T-helper 17 cell (primary cell): ENCODE results near the gene SLC25A4. TPM values are rescaled to one million over a fixed set of nuclear protein-coding genes. Genes with fewer than 3 reads are reported as not detected.
"Not testable (repeated sequence)": the region's sequence is repeated elsewhere in the genome, so short reads cannot be mapped to it uniquely, and the experiment has no call there.

Source experiments
- ATAC-seq: fragments of 150-1000 bp; cut with Tn5 transposase; 2 replicates; pipeline ENCODE4 v1.10.0; 2021; ENCODE audit warnings: mild to moderate bottlenecking, moderate library complexity
- DNase-seq, 3 donors: peaks; one replicate each; pipeline versions ENCODE4 v3.0.0 to v3.0.0-alpha.2; 2020 to 2021
- H3K9me3 ChIP-seq: one replicate; pipeline ENCODE4 v1.7.0; 2013; ENCODE audit warnings: low read length, mild to moderate bottlenecking; ENCODE audit not compliant: control insufficient read depth, poor library complexity, severe bottlenecking
- H3K27ac Mint-ChIP-seq: one replicate; pipeline ENCODE4 v1.8.0; 2022; ENCODE audit warnings: mild to moderate bottlenecking, moderate library complexity, mixed read lengths
- H3K27me3 Mint-ChIP-seq: one replicate; pipeline ENCODE4 v1.8.0; 2022; ENCODE audit warnings: mixed read lengths
- H3K36me3 Mint-ChIP-seq: one replicate; pipeline ENCODE4 v1.8.0; 2022; ENCODE audit warnings: low read depth, mixed read lengths
- H3K4me1 Mint-ChIP-seq: one replicate; pipeline ENCODE4 v1.8.0; 2022; ENCODE audit warnings: mild to moderate bottlenecking, mixed read lengths
- H3K4me3 Mint-ChIP-seq: one replicate; pipeline ENCODE4 v1.8.0; 2022; ENCODE audit warnings: mild to moderate bottlenecking, moderate library complexity, mixed read lengths
- total RNA-seq, 4 donors: library from RNA in 2 of 4; stranded (reverse) in 2 of 4; gene quantifications; one replicate each; pipeline ENCODE4 v1.2.3 and lab custom pipeline; 2022 to 2026

The SLC25A4 gene
- total RNA-seq, 2 donors from 2014 or later = 2.7 to 3.3 TPM

DNA sequence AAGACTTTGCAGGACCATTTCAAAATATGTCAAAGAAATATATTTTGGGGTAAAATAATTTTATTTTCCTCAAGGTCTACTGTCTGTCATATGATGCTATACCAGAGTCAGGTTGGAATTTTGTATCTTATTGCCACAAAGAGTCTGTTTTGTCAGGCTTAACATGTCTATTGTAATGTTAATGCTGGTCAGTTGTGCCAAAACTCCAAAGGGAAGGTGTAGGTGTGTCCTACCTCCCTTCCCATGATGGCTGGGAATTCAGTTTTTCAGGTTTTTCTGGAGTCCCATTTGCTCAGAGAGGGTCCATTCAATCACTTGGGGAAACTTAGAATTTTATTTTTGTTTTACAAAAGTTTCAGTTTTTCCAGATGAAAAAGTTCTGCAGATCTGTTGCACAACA, 33.3 kb upstream of the SLC25A4 start:
- peaks cover 46% of the 10 kb centered on the region for H3K27me3 Mint-ChIP-seq
- H3K4me3 Mint-ChIP-seq = no peak overlapping the region
- peaks cover 2% of the 10 kb centered on the region for H3K4me1 Mint-ChIP-seq
- DNase-seq = no peak
- H3K27ac Mint-ChIP-seq = no peak overlapping the region
- no peaks in the 10 kb centered on the region for H3K9me3 ChIP-seq
- no peak for ATAC-seq
- H3K36me3 Mint-ChIP-seq = no peaks in the 10 kb centered on the region

DNA sequence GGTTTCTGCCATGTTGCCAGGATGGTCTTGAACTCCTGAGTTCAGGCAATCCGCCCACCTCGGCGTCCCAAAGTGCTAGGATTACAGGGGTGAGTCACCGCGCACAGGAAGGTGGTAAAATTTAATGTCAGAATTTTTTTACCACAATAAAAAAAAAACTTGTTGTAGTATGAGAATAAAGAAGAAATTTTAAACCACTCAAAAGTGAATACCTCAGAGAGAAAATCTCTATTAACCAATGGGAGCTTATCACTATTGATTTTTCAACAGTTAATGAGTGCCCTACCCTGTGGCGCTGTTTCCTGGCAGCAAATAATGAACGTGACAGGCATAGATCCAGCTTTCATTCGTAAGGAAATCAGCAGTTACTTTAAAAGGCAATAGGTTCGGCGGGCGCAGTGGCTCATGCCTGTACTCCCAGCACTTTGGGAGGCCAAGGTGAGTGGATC, 32.7 kb upstream of the SLC25A4 start:
- Mint-ChIP-seq H3K27me3 (peaks cover 50% of the 10 kb centered on the region), H3K4me1 (peaks cover 2% of the 10 kb centered on the region), H3K4me3 (no peak overlapping the region), H3K27ac (no peak overlapping the region), H3K36me3 (no peaks in the 10 kb centered on the region)
- H3K9me3 ChIP-seq = no peaks in the 10 kb centered on the region
- DNase-seq = no peak
- no peak for ATAC-seq

DNA sequence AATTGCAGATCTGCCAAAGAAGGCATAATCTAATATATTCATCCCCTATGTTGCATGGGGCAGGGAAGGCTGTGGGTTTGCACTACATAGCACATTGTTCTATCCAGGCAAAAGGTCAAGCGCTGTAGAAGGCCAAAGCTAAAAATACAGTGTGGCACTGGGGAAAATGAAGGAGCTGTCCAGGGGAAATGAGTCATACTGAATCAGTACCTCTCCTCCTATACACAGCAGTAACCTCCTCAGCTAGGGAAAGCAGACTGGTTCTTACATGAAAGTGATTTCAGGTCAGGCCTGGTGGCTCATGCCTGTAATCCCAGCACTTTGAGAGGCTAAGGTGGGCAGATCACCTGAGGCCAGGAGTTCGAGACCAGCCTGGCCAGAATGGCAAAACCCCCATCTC, 31.0 kb upstream of the SLC25A4 start:
- no peak for ATAC-seq
- no peak for DNase-seq

DNA sequence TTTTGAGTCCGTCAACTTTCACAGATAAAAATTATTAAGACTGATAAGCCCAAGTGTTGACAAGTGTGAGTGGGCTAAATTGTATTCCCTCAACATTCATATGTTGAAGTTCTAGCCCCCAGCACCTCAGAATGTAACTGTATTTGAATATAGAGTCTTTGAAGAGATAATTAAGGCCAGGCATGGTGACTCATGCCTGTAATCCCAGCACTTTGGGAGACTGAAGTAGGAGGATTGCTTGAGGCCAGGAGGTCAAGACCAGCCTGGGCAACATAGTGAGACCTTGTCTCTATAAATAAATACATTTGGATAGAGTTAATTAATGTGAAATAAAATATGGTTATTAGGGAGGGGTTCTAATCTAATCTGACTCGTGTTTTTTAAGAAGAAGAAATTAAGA, 29.7 kb upstream of the SLC25A4 start:
- no peak overlapping the region for H3K4me3 Mint-ChIP-seq

More for the DNA sequence above, 31.0 kb upstream of the SLC25A4 start:
- H3K4me1 Mint-ChIP-seq = peaks cover 2% of the 10 kb centered on the region
- no peak overlapping the region for H3K4me3 Mint-ChIP-seq
- H3K9me3 ChIP-seq = no peaks in the 10 kb centered on the region
- H3K36me3 Mint-ChIP-seq = no peaks in the 10 kb centered on the region
- H3K27ac Mint-ChIP-seq = no peak overlapping the region
- peaks cover 48% of the 10 kb centered on the region for H3K27me3 Mint-ChIP-seq

DNA sequence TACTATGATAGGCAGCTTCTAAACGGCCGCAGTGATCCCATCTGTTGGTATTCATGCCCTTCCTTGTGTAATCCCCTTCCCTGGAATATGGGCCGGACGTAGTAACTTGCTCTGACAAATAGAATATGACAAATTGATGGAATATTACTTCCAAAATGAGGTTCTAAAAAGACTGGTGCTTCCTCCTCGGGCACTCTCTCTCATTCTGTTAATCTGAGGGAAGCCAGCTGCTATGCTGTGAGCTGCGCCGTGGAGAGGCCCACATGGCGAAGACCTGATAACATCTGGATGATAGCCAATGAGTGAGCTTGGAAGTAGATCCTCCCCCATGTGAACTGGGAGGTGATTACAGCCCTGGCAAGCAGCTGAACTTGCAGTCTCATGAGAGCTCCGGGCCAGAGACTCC, 27.2 kb upstream of the SLC25A4 start:
- H3K27ac Mint-ChIP-seq = no peak overlapping the region
- no peaks in the 10 kb centered on the region for H3K36me3 Mint-ChIP-seq
- ATAC-seq (no peak), DNase-seq (no peak)
- H3K4me3 Mint-ChIP-seq = no peak overlapping the region
- no peaks in the 10 kb centered on the region for H3K9me3 ChIP-seq
- peaks cover 2% of the 10 kb centered on the region for H3K4me1 Mint-ChIP-seq
- H3K27me3 Mint-ChIP-seq = peaks cover 38% of the 10 kb centered on the region

More for the DNA sequence above, 29.7 kb upstream of the SLC25A4 start:
- Mint-ChIP-seq H3K27me3 (peaks cover 39% of the 10 kb centered on the region), H3K36me3 (no peaks in the 10 kb centered on the region), H3K27ac (no peak overlapping the region), H3K4me1 (peaks cover 2% of the 10 kb centered on the region)
- H3K9me3 ChIP-seq = no peaks in the 10 kb centered on the region
- DNase-seq = no peak
- ATAC-seq = no peak

DNA sequence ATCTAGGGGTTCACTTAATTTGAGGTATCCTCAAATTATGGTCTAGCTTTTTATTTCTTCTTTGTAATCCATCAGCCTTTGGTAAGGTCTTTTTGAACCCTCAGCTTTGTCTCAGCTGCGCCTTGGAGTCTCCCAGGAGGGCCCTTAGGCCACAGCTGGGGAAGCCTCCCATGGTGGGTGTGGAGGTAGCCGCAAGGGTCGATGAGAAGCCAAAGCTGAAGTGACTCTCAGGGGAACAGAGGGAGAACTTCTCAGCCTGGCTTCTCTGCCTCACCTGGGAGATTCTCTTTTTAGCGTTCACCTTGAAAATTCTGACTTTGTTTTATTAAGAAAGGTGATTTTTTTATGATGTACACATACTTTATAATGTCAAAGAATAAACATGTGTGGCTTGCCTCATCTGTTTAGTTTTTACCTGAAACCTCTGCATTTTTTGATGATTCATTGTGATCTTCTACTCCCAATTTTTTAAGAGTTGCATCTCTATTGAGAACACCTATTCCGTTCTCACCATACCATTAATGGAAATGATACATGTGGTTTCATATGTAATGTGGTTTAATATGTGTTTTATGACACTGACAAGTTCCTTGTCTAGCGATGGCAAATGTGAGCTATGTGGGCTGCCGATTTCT, 25.6 kb upstream of the SLC25A4 start:
- Mint-ChIP-seq H3K27me3 (peaks cover 43% of the 10 kb centered on the region), H3K4me3 (no peak overlapping the region), H3K36me3 (no peaks in the 10 kb centered on the region)

DNA sequence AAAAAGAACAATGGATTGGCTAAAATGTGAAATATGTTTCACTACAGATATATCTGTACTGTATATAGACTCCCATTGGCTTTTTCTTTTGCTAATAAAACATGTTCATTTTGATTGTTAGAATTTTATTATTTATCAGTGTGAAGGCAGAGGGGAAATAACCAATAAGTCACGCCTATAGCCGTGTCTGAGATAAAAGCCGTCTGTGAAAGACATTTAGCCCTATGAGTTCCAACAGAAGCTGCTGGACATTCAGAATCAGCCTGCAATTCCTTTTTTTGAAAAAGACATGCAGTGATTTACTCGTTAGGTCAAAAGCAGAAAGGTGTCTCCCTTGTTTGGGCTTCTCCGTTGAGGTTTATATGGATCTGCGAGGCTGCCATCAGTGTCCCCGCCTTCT, 24.2 kb upstream of the SLC25A4 start:
- DNase-seq = no peak
- Mint-ChIP-seq H3K4me3 (no peak overlapping the region), H3K27me3 (peaks cover 51% of the 10 kb centered on the region), H3K36me3 (no peaks in the 10 kb centered on the region), H3K4me1 (peaks cover 12% of the 10 kb centered on the region), H3K27ac (no peak overlapping the region)
- no peaks in the 10 kb centered on the region for H3K9me3 ChIP-seq
- no peak for ATAC-seq

More for the DNA sequence above, 25.6 kb upstream of the SLC25A4 start:
- no peaks in the 10 kb centered on the region for H3K9me3 ChIP-seq
- no peak overlapping the region for H3K27ac Mint-ChIP-seq
- ATAC-seq = no peak
- H3K4me1 Mint-ChIP-seq = peaks cover under 1% of the 10 kb centered on the region
- DNase-seq = no peak

DNA sequence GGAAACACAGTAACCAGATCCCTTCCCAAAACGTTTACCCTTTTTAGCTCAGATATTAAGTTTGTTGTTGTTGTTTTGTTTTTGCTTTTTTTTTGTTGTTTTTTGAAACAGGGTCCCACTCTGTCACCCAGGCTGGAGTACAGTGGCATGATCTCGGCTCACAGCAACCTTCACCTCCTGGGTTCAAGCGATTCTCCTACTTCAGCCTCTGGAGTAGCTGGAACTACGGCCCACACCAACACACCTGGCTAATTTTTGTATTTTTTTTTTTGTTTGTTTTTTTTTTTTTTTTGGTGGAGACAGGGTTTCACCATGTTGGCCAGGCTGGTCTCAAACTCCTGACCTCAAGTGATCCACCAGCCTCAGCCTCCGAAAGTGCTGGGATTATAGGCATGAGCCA, 23.6 kb upstream of the SLC25A4 start:
- not testable (repeated sequence) for DNase-seq, H3K27ac Mint-ChIP-seq, H3K9me3 ChIP-seq, ATAC-seq, H3K36me3 Mint-ChIP-seq, H3K4me3 Mint-ChIP-seq
- H3K27me3 Mint-ChIP-seq = peaks cover 49% of the 10 kb centered on the region
- peaks cover 12% of the 10 kb centered on the region for H3K4me1 Mint-ChIP-seq

DNA sequence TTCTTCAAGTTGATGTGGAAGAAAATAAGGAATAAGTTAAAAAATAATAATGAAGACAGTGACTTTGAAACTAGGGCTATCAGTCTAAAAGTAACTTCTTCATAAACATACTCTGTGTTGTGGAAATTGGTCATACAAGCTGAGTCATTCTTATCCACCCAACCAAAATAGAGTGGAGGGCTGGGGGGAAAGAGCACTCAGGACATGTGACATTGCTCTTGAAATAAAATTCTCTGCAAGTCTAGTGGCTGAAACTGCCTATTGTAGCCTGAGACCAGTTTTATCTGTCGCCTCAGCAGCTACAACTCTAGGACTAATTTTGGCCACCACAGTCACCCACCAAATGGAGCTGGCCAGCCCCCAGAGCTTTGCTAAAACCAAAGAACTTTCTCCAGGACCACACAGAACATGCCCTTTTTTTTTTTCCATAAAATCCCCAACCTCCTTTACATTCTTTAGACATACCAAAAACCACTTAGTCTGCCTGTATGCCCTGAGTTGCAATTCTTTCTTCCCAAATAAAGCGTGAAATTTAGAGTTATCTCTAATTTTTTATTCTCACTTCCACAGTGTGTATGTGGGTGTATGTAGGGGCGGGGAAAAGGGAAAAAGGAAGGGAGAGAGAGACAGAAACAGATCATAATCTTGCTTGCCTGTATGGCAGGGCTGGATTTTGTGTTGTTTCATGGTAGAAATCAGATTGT, 23.0 kb upstream of the SLC25A4 start:
- Mint-ChIP-seq H3K36me3 (no peaks in the 10 kb centered on the region), H3K27ac (no peak overlapping the region), H3K4me3 (no peak overlapping the region), H3K4me1 (peaks cover 12% of the 10 kb centered on the region), H3K27me3 (peaks cover 53% of the 10 kb centered on the region)
- ATAC-seq = no peak
- no peak for DNase-seq
- H3K9me3 ChIP-seq = no peaks in the 10 kb centered on the region

DNA sequence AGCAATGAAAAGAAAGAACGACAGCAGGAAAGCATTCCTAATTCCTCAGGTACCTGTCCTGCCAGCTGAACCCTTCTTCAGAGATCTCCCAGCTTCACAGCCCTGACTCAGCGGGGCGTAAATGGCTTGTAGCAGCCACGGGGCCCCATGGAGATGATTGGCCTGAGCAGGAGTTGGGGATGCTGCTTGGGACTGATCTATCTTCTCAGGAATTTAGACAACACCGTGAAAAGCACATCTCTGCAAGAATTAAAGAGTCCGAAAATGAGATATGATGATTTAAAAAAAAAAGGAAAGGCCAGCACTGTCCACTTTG, 22.5 kb upstream of the SLC25A4 start:
- Mint-ChIP-seq H3K4me1 (peaks cover 12% of the 10 kb centered on the region), H3K27ac (no peak overlapping the region), H3K4me3 (no peak overlapping the region), H3K36me3 (no peaks in the 10 kb centered on the region), H3K27me3 (peaks cover 53% of the 10 kb centered on the region)
- ATAC-seq (no peak), DNase-seq (no peak)
- H3K9me3 ChIP-seq = no peaks in the 10 kb centered on the region

DNA sequence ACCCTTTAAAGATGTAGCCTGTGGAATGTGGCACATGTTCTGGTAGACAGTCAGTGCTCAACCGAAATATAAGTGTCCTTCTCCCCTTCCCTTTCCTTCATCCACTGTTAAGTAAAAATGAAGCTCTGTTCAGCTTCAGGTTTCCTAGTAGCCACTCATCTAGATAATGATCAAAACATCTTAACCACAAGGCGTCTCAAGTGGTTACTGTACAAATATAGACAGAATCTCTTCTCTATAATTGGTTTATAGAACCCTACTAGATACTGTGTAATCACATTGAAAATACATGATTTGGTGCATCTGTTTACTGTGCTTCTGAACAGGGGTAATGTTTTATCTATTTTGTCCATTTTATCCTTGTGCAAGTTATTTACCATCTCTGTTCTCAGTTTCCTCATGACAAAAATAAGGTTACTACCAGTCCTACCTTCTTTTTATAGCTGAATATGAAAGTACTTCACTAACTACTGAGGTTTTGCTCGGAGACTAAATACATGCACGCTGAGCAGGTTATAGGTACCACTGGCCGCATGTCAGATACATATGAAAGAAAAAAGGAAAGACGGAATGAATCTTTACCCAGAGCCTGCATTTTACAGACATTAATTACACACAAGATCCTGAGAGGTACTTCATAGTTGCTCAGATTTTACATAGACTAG, 20.3 kb upstream of the SLC25A4 start:
- Mint-ChIP-seq H3K4me3 (no peak overlapping the region), H3K4me1 (peaks cover 12% of the 10 kb centered on the region), H3K27ac (no peak overlapping the region), H3K27me3 (peaks cover 55% of the 10 kb centered on the region), H3K36me3 (no peaks in the 10 kb centered on the region)
- no peaks in the 10 kb centered on the region for H3K9me3 ChIP-seq
- ATAC-seq (peak; percentile 53), DNase-seq (no peak)

DNA sequence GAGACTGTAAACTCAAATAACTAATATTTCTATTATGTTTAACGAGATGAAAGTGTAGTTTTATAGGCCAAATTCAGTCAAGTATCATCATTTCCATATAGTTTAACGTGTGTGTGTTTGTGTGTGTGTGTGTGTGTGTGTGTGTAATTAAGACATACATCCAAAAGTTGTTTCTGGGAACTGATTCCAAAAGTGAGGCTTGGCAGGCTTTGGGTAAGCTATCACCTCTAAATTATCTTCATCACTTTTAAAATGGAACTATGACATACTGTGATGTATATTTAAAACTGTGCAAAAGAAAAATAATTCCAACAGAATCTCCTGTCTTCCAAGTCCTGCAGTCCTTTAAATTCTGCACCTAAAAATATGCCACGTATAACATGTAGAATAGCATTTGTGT, 19.1 kb upstream of the SLC25A4 start:
- DNase-seq (no peak), ATAC-seq (no peak)
- Mint-ChIP-seq H3K36me3 (no peaks in the 10 kb centered on the region), H3K27me3 (peaks cover 48% of the 10 kb centered on the region), H3K4me1 (peaks cover 15% of the 10 kb centered on the region), H3K27ac (no peak overlapping the region), H3K4me3 (no peak overlapping the region)
- no peaks in the 10 kb centered on the region for H3K9me3 ChIP-seq

DNA sequence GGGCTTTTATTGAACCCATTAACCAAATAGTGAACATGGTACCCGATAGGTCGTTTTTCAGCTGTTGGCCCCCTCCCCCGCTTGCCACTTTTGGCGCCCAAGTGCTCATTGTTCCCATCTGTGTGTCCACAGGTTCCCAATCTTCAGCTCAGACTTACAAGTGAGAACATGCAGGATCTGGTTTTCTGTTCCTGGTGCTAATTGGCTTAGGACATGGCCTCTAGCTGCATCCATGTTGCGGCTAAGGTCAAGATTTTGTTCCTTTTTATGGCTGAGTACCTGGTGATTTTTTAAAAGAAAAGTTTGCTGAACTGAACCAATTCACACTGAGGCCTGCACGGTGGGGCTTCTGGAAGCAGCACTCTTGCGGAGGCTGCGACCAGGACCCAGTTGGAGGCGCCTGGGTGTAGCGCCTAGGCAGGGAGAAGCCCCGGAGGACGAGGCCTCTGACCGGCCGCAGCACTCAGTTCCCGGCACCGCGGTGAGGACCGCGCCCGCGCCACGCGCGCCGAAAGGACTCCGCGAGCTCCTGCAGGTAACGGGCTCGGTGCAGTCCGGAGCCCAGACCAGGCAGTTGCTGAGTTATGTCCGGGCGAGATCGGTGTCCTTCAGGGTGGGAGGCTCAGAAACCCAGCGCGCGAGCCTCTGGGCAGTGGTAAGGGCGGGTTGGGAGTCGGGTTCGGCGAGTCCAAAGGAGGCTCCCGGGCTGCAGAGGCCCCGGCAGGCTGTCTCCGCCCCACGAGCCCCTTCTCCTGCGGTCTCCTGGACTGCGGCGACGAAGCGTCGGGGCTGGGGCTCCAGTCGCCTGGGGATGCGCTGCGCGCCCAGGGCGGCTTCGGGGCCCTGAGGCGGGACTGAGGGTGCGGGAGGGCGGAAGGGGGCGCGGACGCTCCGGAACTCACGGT, 15.8 kb upstream of the SLC25A4 start:
- Mint-ChIP-seq H3K36me3 (peaks cover 3% of the 10 kb centered on the region), H3K27ac (peak overlapping the region; percentile 32), H3K4me1 (peaks cover 17% of the 10 kb centered on the region), H3K4me3 (peak overlapping the region; percentile 81), H3K27me3 (peaks cover 49% of the 10 kb centered on the region)
- H3K9me3 ChIP-seq = no peaks in the 10 kb centered on the region
- ATAC-seq = peak; percentile 24
- DNase-seq = peak in 1 of 3 donors; percentile 13
